Choroid plexus epithelial cell (primary cell): Measurements from ENCODE around the gene MAP1LC3B2.
A peak's percentile ranks its signal among the peaks of the same experiment; 100 is the strongest.

Experiments used
- DNase-seq: peaks from one replicate; pipeline ENCODE4 v3.0.0-alpha.2; 2010; ENCODE audit warnings: low read depth
- H3K4me3 ChIP-seq: 2 replicates; pipeline ENCODE4 v1.5.1; 2011; ENCODE audit warnings: low read depth, mild to moderate bottlenecking, control low read depth, low read length, moderate library complexity
- CTCF ChIP-seq: conservative IDR thresholded peaks from 2 replicates; pipeline ENCODE4 v1.5.1; 2011; ENCODE audit warnings: low read depth, mild to moderate bottlenecking, control low read depth, inconsistent platforms, low read length, moderate library complexity

Gene MAP1LC3B2

GRCh38 chr12:116600959-116601918 is 42.1 kb downstream of the MAP1LC3B2 start:
- DNase-seq, result peak; percentile 23
- TF ChIP-seq CTCF, result no peak
- H3K4me3 ChIP-seq, result no peak overlapping the region

- no peak overlapping the region for H3K4me3 ChIP-seq
- TF ChIP-seq CTCF, result no peak
- DNase-seq, result peak; percentile 32
These were observed 43.0 kb downstream of the MAP1LC3B2 start for GRCh38 chr12:116601933-116602810.

GRCh38 chr12:116603546-116604177 is 44.5 kb downstream of the MAP1LC3B2 start:
- no peak for TF ChIP-seq CTCF
- H3K4me3 ChIP-seq, result no peak overlapping the region
- no peak for DNase-seq

GRCh38 chr12:116604178-116604895 is 45.2 kb downstream of the MAP1LC3B2 start:
- DNase-seq, result no peak
- no peak for TF ChIP-seq CTCF
- H3K4me3 ChIP-seq, result no peak overlapping the region

- peak overlapping the region; percentile 30 for H3K4me3 ChIP-seq
- TF ChIP-seq CTCF, result no peak
- no peak for DNase-seq
These were observed 45.9 kb downstream of the MAP1LC3B2 start for GRCh38 chr12:116604951-116605641.

GRCh38 chr12:116606397-116606796 is 47.2 kb downstream of the MAP1LC3B2 start:
- DNase-seq, result no peak
- no peak overlapping the region for H3K4me3 ChIP-seq
- TF ChIP-seq CTCF, result no peak
